Spleen (tissue), 11 donors: ENCODE data around the gene MZT2B. TPM values are rescaled to one million over a fixed set of nuclear protein-coding genes. Genes with fewer than 3 reads are reported as not detected.
"Not testable (repeated sequence)": the region's sequence is repeated elsewhere in the genome, so short reads cannot be mapped to it uniquely, and the experiment has no call there.

Experiments used
- DNase-seq: peaks from one replicate; pipeline ENCODE4 v3.0.0-alpha.2; 2020
- H3K27ac ChIP-seq, 8 donors: fragments of 200-600 bp; sonication (generic) in 7 of 8; 1 replicate in 4 of 8; 2 replicates in 4 of 8; pipeline versions ENCODE4 v1.5.0 to v1.8.0; 2016 to 2021; ENCODE audit warnings: inconsistent platforms in 4 of 8, mild to moderate bottlenecking in 4 of 8, moderate library complexity in 1 of 8
- H3K27me3 ChIP-seq, 7 donors: fragments of 200-600 bp; sonication (generic) in 6 of 7; replicated peaks in 1 of 7; 1 replicate in 4 of 7; 2 replicates in 3 of 7; pipeline versions ENCODE4 v1.5.0 to v1.8.0; 2016 to 2021; ENCODE audit warnings: inconsistent platforms in 3 of 7, mild to moderate bottlenecking in 1 of 7
- H3K36me3 ChIP-seq, 6 donors: fragments of 200-600 bp; sonication (generic) in 5 of 6; 1 replicate in 4 of 6; 2 replicates in 2 of 6; pipeline versions ENCODE4 v1.5.0 to v1.8.0; 2016 to 2021; ENCODE audit warnings: inconsistent platforms in 2 of 6
- H3K4me1 ChIP-seq, 6 donors: fragments of 200-600 bp; sonication (generic) in 5 of 6; 1 replicate in 3 of 6; 2 replicates in 3 of 6; pipeline versions ENCODE4 v1.5.0 to v1.8.0; 2016 to 2021; ENCODE audit warnings: inconsistent platforms in 3 of 6
- H3K4me3 ChIP-seq, 8 donors: fragments of 200-600 bp; sonication (generic) in 7 of 8; 1 replicate in 4 of 8; 2 replicates in 4 of 8; pipeline versions ENCODE4 v1.5.0 to v1.8.0; 2016 to 2021; ENCODE audit warnings: inconsistent platforms in 4 of 8, mild to moderate bottlenecking in 4 of 8, moderate library complexity in 2 of 8
- H3K9me3 ChIP-seq, 8 donors: fragments of 200-600 bp; sonication (generic) in 7 of 8; 1 replicate in 4 of 8; 2 replicates in 4 of 8; pipeline versions ENCODE4 v1.5.0 to v1.8.0; 2016 to 2021; ENCODE audit warnings: inconsistent platforms in 4 of 8
- WGBS, 5 donors: extraction: QIAGEN DNeasy Blood & Tissue Kit in 3 of 5; methylation state at CpG; one replicate each; pipeline versions ENCODE4 v1.1.5 to v1.1.7; 2013 to 2018; 5-methylcytosine and 5-hydroxymethylcytosine counted together
- intact Hi-C: fragments of 100-400 bp; cut with DNase I; formaldehyde crosslinking; loops from one replicate; pipeline ENCODE4 v1.15.0; 2023; ENCODE audit warnings: low total_unique reads
- polyA plus RNA-seq, 3 donors: library from polyadenylated mRNA; stranded (reverse); fragments of 200-250 nt; gene quantifications; one replicate each; pipeline ENCODE4 v1.2.1, GENCODE V29; 2013
- total RNA-seq, 7 donors: library from RNA; depleted of rRNA in 3 of 7; stranded (reverse); fragments of >200 nt in 3 of 7; fragmentation: NEBNext Ultra II Directional in 4 of 7; extraction: Animal tissue kit (Norgen Biotek cat#: 25700) in 4 of 7; gene quantifications; one replicate each; pipeline versions ENCODE4 v1.1.0 to v1.2.1, GENCODE V29; 2016 to 2021
- donor health status: healthy with polysubstance abuse.
- donor health status: DM: no; HTN: no; CAD: no; lungs with moderate emphysema.
- donor health status: DM: no; HTN: no; CAD: no.
- donor health status: Bipolar disorder and iron deficiency.
- donor health status: healthy.
- donor health status: DM: no; HTN: no; CAD: no.
- donor health status: DM: yes; HTN: yes; CAD: no.

Gene MZT2B
- total and polyA plus RNA-seq, 10 donors = 37.9 to 308 (median 120) TPM

GRCh38 chr2:130207051-130207450 is 25.0 kb downstream of the MZT2B start:
- H3K27me3 ChIP-seq, DNase-seq, H3K4me1 ChIP-seq, H3K27ac ChIP-seq, H3K9me3 ChIP-seq, intact Hi-C loops, H3K4me3 ChIP-seq, H3K36me3 ChIP-seq: not testable (repeated sequence)
- WGBS, 5 donors = 79 to 84% (median 81%) methylated on average over 11 to 13 of the region's 13 CpGs

GRCh38 chr2:130219147-130219546 is 37.1 kb downstream of the MZT2B start:
- WGBS, 5 donors = 81 to 100% (median 92%) methylated on average over 2 of the region's 2 CpGs
- H3K4me3 ChIP-seq, H3K4me1 ChIP-seq, H3K36me3 ChIP-seq, intact Hi-C loops, H3K9me3 ChIP-seq, H3K27ac ChIP-seq, DNase-seq: not testable (repeated sequence)
- H3K27me3 ChIP-seq = peaks cover 0 to 26% (median 1%) of the 10 kb centered on the region in 7 donors

- intact Hi-C loops = not testable (repeated sequence)
- WGBS, 5 donors = 58 to 89% (median 78%) methylated on average over 1 of the region's 1 CpG; no CpG with 5 or more reads in 1 of the 5 donors
Measured at GRCh38 chr2:130220505-130220904, 38.4 kb downstream of the MZT2B start.

GRCh38 chr2:130222523-130222922 is 40.5 kb downstream of the MZT2B start:
- H3K27ac ChIP-seq, H3K4me1 ChIP-seq, DNase-seq, H3K9me3 ChIP-seq, intact Hi-C loops, H3K4me3 ChIP-seq, H3K36me3 ChIP-seq: not testable (repeated sequence)
- 19 to 41% (median 21%) methylated on average over 4 of the region's 4 CpGs for WGBS, 5 donors
- peaks cover 0 to 12% (median 0%) of the 10 kb centered on the region in 7 donors for H3K27me3 ChIP-seq

More at GRCh38 chr2:130220505-130220904, 38.4 kb downstream of the MZT2B start:
- not testable (repeated sequence) for H3K36me3 ChIP-seq, H3K27ac ChIP-seq, H3K4me3 ChIP-seq, H3K9me3 ChIP-seq, H3K4me1 ChIP-seq, DNase-seq
- H3K27me3 ChIP-seq = peaks cover 0 to 18% (median 0%) of the 10 kb centered on the region in 7 donors

GRCh38 chr2:130228005-130228404 is 45.9 kb downstream of the MZT2B start:
- peaks cover 0 to 13% (median 0%) of the 10 kb centered on the region in 8 donors for H3K9me3 ChIP-seq
- H3K4me1 ChIP-seq, H3K4me3 ChIP-seq, H3K27ac ChIP-seq, DNase-seq, intact Hi-C loops, H3K36me3 ChIP-seq: not testable (repeated sequence)
- 90 to 94% (median 92%) methylated on average over 19 to 21 of the region's 21 CpGs for WGBS, 5 donors
- peaks cover 0 to 18% (median 0%) of the 10 kb centered on the region in 7 donors for H3K27me3 ChIP-seq

- H3K36me3 ChIP-seq, H3K4me3 ChIP-seq, H3K4me1 ChIP-seq, intact Hi-C loops, H3K27ac ChIP-seq, DNase-seq: not testable (repeated sequence)
- WGBS, 5 donors = 84 to 89% (median 87%) methylated on average over 61 to 69 of the region's 69 CpGs
- Histone ChIP-seq H3K9me3 (peaks cover 0 to 13% (median 0%) of the 10 kb centered on the region in 8 donors), H3K27me3 (peaks cover 0 to 18% (median 0%) of the 10 kb centered on the region in 7 donors)
Measured at GRCh38 chr2:130228467-130229160, 46.6 kb downstream of the MZT2B start.

- H3K4me1 ChIP-seq, DNase-seq, H3K27ac ChIP-seq, H3K36me3 ChIP-seq, intact Hi-C loops: not testable (repeated sequence)
- 42 to 73% (median 47%) methylated on average over 26 to 48 of the region's 48 CpGs for WGBS, 5 donors
- Histone ChIP-seq H3K27me3 (peaks cover 0 to 18% (median 0%) of the 10 kb centered on the region in 7 donors), H3K4me3 (peak overlapping the region in 1 of 8 donors; percentile 20), H3K9me3 (peaks cover 0 to 13% (median 0%) of the 10 kb centered on the region in 8 donors)
Measured at GRCh38 chr2:130229161-130229510, 47.1 kb downstream of the MZT2B start.

GRCh38 chr2:130230376-130230775 is 48.3 kb downstream of the MZT2B start:
- intact Hi-C loops, H3K4me1 ChIP-seq, DNase-seq, H3K36me3 ChIP-seq, H3K27ac ChIP-seq, H3K4me3 ChIP-seq: not testable (repeated sequence)
- peaks cover 0 to 13% (median 0%) of the 10 kb centered on the region in 8 donors for H3K9me3 ChIP-seq
- 90 to 93% (median 91%) methylated on average over 15 to 18 of the region's 18 CpGs for WGBS, 5 donors
- peaks cover 0 to 18% (median 0%) of the 10 kb centered on the region in 7 donors for H3K27me3 ChIP-seq

GRCh38 chr2:130230907-130231306 is 48.8 kb downstream of the MZT2B start:
- H3K4me3 ChIP-seq, DNase-seq, H3K4me1 ChIP-seq, intact Hi-C loops, H3K36me3 ChIP-seq, H3K27ac ChIP-seq: not testable (repeated sequence)
- 80 to 92% (median 88%) methylated on average over 3 to 15 of the region's 15 CpGs for WGBS, 5 donors
- peaks cover 0 to 13% (median 0%) of the 10 kb centered on the region in 8 donors for H3K9me3 ChIP-seq
- H3K27me3 ChIP-seq = peaks cover 0 to 18% (median 0%) of the 10 kb centered on the region in 7 donors
